HG03460 (cell line): Measurements from ENCODE around the gene GBX2.
"Not testable (repeated sequence)": the region's sequence is repeated elsewhere in the genome, so short reads cannot be mapped to it uniquely, and the experiment has no call there.

Source experiments
- ATAC-seq: cut with Tn5 transposase; IDR thresholded peaks from one replicate; pipeline ENCODE4 v1.9.1; 2021; ENCODE audit not compliant: unreplicated experiment

Gene GBX2

GRCh38 chr2:236157815-236158498 lies 10.2 kb downstream of the GBX2 start:
- no peak for ATAC-seq

GRCh38 chr2:236157366-236157765 lies 10.8 kb downstream of the GBX2 start:
- no peak for ATAC-seq

GRCh38 chr2:236156860-236157194 lies 11.4 kb downstream of the GBX2 start:
- no peak for ATAC-seq

GRCh38 chr2:236156095-236156859 lies 11.9 kb downstream of the GBX2 start:
- no peak for ATAC-seq

- no peak for ATAC-seq
Measured at GRCh38 chr2:236155406-236155805, 12.8 kb downstream of the GBX2 start.

- no peak for ATAC-seq
Measured at GRCh38 chr2:236146436-236146835, 21.8 kb downstream of the GBX2 start.

GRCh38 chr2:236143811-236144210 lies 24.4 kb downstream of the GBX2 start:
- no peak for ATAC-seq

GRCh38 chr2:236141616-236142015 lies 26.6 kb downstream of the GBX2 start:
- ATAC-seq: not testable (repeated sequence)

- no peak for ATAC-seq
Measured at GRCh38 chr2:236137066-236137465, 31.1 kb downstream of the GBX2 start.

GRCh38 chr2:236136538-236136937 lies 31.6 kb downstream of the GBX2 start:
- ATAC-seq: no peak

GRCh38 chr2:236133410-236134012 lies 34.7 kb downstream of the GBX2 start:
- no peak for ATAC-seq

GRCh38 chr2:236131073-236131692 lies 37.0 kb downstream of the GBX2 start:
- no peak for ATAC-seq

GRCh38 chr2:236130349-236130998 lies 37.7 kb downstream of the GBX2 start:
- no peak for ATAC-seq

GRCh38 chr2:236129935-236130334 lies 38.3 kb downstream of the GBX2 start:
- no peak for ATAC-seq

- no peak for ATAC-seq
Measured at GRCh38 chr2:236128321-236128720, 39.9 kb downstream of the GBX2 start.

- ATAC-seq: no peak
Measured at GRCh38 chr2:236127010-236127409, 41.2 kb downstream of the GBX2 start.

- no peak for ATAC-seq
Measured at GRCh38 chr2:236125541-236125940, 42.6 kb downstream of the GBX2 start.

- ATAC-seq: no peak
Measured at GRCh38 chr2:236124182-236124893, 43.8 kb downstream of the GBX2 start.

- ATAC-seq: no peak
Measured at GRCh38 chr2:236123716-236124115, 44.5 kb downstream of the GBX2 start.

GRCh38 chr2:236122236-236122635 lies 46.0 kb downstream of the GBX2 start:
- ATAC-seq: no peak

- no peak for ATAC-seq
Measured at GRCh38 chr2:236121546-236121945, 46.6 kb downstream of the GBX2 start.
